DOHH2 (cell line): ENCODE data around the gene FADS6.

Source experiments
- H3F3A ChIP-seq: fragments of 200-600 bp; sonication (generic), shearing (Covaris generic); 2 replicates; pipeline ENCODE4 v1.6.0; 2016; ENCODE audit warnings: antibody characterized with exemption, mild to moderate bottlenecking; ENCODE audit not compliant: control insufficient read depth, insufficient read depth
- H3K27ac ChIP-seq: fragments of 200-600 bp; sonication (generic); 2 replicates; pipeline ENCODE4 v1.5.1; 2014; ENCODE audit warnings: low read depth, mild to moderate bottlenecking, low read length, moderate library complexity
- H3K27me3 ChIP-seq: fragments of 200-600 bp; sonication (generic); 2 replicates; pipeline ENCODE4 v1.6.1; 2014; ENCODE audit warnings: mild to moderate bottlenecking, low read length, mixed read lengths; ENCODE audit not compliant: control insufficient read depth
- H3K36me3 ChIP-seq: fragments of 200-600 bp; sonication (generic); 2 replicates; pipeline ENCODE4 v1.6.1; 2014; ENCODE audit warnings: mild to moderate bottlenecking, low read length, moderate library complexity, mixed read lengths; ENCODE audit not compliant: control insufficient read depth
- H3K4me1 ChIP-seq: fragments of 200-600 bp; sonication (generic); 2 replicates; pipeline ENCODE4 v1.6.1; 2014; ENCODE audit warnings: mild to moderate bottlenecking, low read length, mixed read lengths; ENCODE audit not compliant: control insufficient read depth
- H3K4me2 ChIP-seq: fragments of 200-600 bp; sonication (generic); 2 replicates; pipeline ENCODE4 v1.6.0; 2014; ENCODE audit warnings: mild to moderate bottlenecking, low read length, moderate library complexity
- H3K4me3 ChIP-seq: fragments of 200-600 bp; sonication (generic); 2 replicates; pipeline ENCODE4 v1.5.1; 2014; ENCODE audit warnings: mild to moderate bottlenecking, low read length, mixed read lengths
- H3K79me2 ChIP-seq: fragments of 200-600 bp; sonication (generic); 2 replicates; pipeline ENCODE4 v1.6.1; 2014; ENCODE audit warnings: mild to moderate bottlenecking, low read length, mixed read lengths; ENCODE audit not compliant: control insufficient read depth
- H3K9me2 ChIP-seq: fragments of 200-600 bp; sonication (generic); replicated peaks from 2 replicates; pipeline ENCODE4 v1.6.1; 2014; ENCODE audit warnings: mild to moderate bottlenecking, low read length, mixed read lengths; ENCODE audit not compliant: control insufficient read depth
- H3K9me3 ChIP-seq: fragments of 200-600 bp; sonication (generic); 2 replicates; pipeline ENCODE4 v1.6.1; 2014; ENCODE audit warnings: antibody characterized with exemption, low read length, mixed read lengths; ENCODE audit not compliant: control insufficient read depth, insufficient read depth
- H4K20me1 ChIP-seq: fragments of 200-600 bp; sonication (generic); 2 replicates; pipeline ENCODE4 v1.6.0; 2014; ENCODE audit warnings: low read depth, mild to moderate bottlenecking, antibody characterized with exemption, low read length, moderate library complexity; ENCODE audit not compliant: control insufficient read depth, insufficient read depth
- CTCF ChIP-seq: fragments of 200-600 bp; sonication (generic); IDR thresholded peaks from one replicate; pipeline ENCODE4 v1.5.1; 2014; ENCODE audit warnings: antibody characterized with exemption, mild to moderate bottlenecking, low read depth, low read length; ENCODE audit not compliant: poor library complexity, severe bottlenecking
- EZH2phosphoT487 ChIP-seq: fragments of 200-600 bp; sonication (generic); IDR thresholded peaks from 2 replicates; pipeline ENCODE4 v1.6.1; 2017; ENCODE audit warnings: borderline replicate concordance, mild to moderate bottlenecking, antibody characterized with exemption, low read length, moderate library complexity, mixed read lengths

Gene FADS6

DNA sequence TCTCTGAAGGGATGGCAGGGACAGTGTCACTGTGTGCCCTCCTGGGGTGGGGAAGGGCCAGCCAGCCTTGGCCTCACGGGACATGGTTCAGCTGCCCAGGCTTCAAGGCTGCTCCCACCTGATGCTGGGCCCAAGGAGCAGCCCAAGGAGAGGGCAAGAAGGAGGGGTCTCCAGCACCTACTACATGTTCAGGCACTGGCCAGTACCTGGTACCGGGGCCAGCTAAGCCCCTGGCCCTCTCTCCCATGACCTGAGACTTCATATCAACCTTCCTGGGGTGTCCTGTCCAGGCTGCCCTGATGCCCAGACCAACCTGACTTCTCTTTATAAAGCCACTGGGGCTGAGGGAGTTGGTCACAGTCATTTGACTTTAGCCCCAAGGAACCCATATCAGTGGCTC is 28.3 kb upstream of the FADS6 start:
- peaks cover 21% of the 10 kb centered on the region for H3K27me3 ChIP-seq
- H3K9me2 ChIP-seq = no peaks in the 10 kb centered on the region
- no peaks in the 10 kb centered on the region for H3K4me1 ChIP-seq
- no peak overlapping the region for H3K27ac ChIP-seq
- H3K9me3 ChIP-seq = no peaks in the 10 kb centered on the region
- H3K4me2 ChIP-seq = no peak overlapping the region
- TF ChIP-seq CTCF (no peak), EZH2phosphoT487 (no peak)
- H3K36me3 ChIP-seq = no peaks in the 10 kb centered on the region
- H3K79me2 ChIP-seq = no peaks in the 10 kb centered on the region
- H4K20me1 ChIP-seq = no peaks in the 10 kb centered on the region
- no peaks in the 10 kb centered on the region for H3F3A ChIP-seq
- H3K4me3 ChIP-seq = no peak overlapping the region

DNA sequence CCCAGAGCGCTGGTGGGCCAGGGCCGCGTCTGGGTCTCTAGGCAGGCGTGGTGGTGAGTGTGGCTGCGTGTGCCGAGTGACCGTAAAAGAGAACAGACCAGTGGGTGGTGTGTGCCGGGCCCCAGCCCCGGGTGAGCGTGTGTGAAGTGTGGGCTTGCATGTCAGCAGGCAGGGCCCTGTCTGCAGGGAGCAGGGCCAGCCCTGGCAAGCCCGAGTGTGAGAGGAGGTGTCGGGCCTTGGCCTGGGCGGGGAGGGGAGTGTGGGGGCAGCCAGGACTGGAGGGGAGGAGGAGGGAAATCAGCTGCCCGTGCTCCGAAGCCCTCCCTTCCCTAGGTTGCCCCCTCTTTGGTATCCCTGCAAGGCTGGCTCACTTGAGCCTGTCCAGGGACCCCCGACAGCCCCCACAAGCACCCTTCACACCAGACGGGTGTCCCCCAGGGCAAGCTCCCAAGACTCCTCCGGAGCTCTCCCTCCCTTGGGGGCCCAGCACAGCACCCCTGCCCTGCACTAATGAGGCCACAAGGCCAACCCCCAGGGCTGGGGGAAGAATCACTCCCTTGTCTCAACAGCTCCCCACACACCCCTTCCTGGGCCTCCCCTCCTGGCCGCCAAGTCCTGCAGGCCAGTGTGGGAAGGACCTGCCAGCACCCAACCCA is 27.7 kb upstream of the FADS6 start:
- no peaks in the 10 kb centered on the region for H3K9me2 ChIP-seq
- no peaks in the 10 kb centered on the region for H3K4me1 ChIP-seq
- no peak overlapping the region for H3K4me2 ChIP-seq
- H3K27ac ChIP-seq = no peak overlapping the region
- H3K27me3 ChIP-seq = peaks cover 21% of the 10 kb centered on the region
- no peak overlapping the region for H3K4me3 ChIP-seq
- no peaks in the 10 kb centered on the region for H4K20me1 ChIP-seq
- H3K36me3 ChIP-seq = no peaks in the 10 kb centered on the region
- H3F3A ChIP-seq = no peaks in the 10 kb centered on the region
- no peaks in the 10 kb centered on the region for H3K9me3 ChIP-seq
- no peak for TF ChIP-seq EZH2phosphoT487
- H3K79me2 ChIP-seq = no peaks in the 10 kb centered on the region

DNA sequence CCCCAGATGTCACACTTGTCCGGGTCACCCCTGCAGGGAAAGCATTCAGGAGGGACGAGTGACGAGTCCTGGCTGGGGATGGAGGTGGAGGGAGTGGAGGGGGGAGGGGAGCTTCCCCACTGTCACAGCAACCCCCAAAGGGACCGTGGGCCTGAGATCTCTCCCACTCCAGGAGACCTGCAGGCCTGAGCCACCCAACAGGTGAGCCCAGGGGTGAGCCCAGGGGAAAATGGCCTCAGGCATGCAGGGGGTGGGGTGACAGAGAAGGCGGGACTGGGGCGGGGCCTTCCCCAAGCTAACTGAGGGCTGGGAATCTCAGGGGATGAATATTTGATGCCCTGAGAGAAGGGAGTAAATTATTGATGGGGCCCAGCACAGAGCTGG is 27.2 kb upstream of the FADS6 start:
- H3K27ac ChIP-seq = no peak overlapping the region
- TF ChIP-seq CTCF (no peak), EZH2phosphoT487 (no peak)
- H3K79me2 ChIP-seq = no peaks in the 10 kb centered on the region
- H3K27me3 ChIP-seq = peaks cover 19% of the 10 kb centered on the region
- H3K4me3 ChIP-seq = no peak overlapping the region
- H3F3A ChIP-seq = no peaks in the 10 kb centered on the region
- no peaks in the 10 kb centered on the region for H3K9me2 ChIP-seq
- no peaks in the 10 kb centered on the region for H3K36me3 ChIP-seq
- H3K4me2 ChIP-seq = no peak overlapping the region
- H3K9me3 ChIP-seq = no peaks in the 10 kb centered on the region
- H4K20me1 ChIP-seq = no peaks in the 10 kb centered on the region
- H3K4me1 ChIP-seq = no peaks in the 10 kb centered on the region

- Histone ChIP-seq H3F3A (no peaks in the 10 kb centered on the region), H3K4me1 (no peaks in the 10 kb centered on the region), H3K79me2 (no peaks in the 10 kb centered on the region), H3K27ac (no peak overlapping the region), H3K4me2 (no peak overlapping the region), H3K4me3 (no peak overlapping the region), H3K9me3 (no peaks in the 10 kb centered on the region), H3K27me3 (peaks cover 19% of the 10 kb centered on the region), H3K9me2 (no peaks in the 10 kb centered on the region), H3K36me3 (no peaks in the 10 kb centered on the region), H4K20me1 (no peaks in the 10 kb centered on the region)
- no peak for TF ChIP-seq CTCF
- no peak for TF ChIP-seq EZH2phosphoT487
Observed at GRCh38 chr17:74920306-74920620, 26.8 kb upstream of the FADS6 start.
